GM12865 (cell line): ENCODE measurements around the gene PCK2.

Source experiments
- DNase-seq: peaks from one replicate; pipeline ENCODE4 v3.0.0; 2010; ENCODE audit warnings: low read depth
- H3K4me3 ChIP-seq: 2 replicates; pipeline ENCODE4 v1.5.1; 2011; ENCODE audit warnings: mild to moderate bottlenecking, low read depth, low read length, control low read depth
- CTCF ChIP-seq: IDR thresholded peaks from 2 replicates; pipeline ENCODE4 v1.5.1; 2011; ENCODE audit warnings: low read length, control low read depth, low read depth, inconsistent platforms; ENCODE audit not compliant: insufficient read depth; ENCODE audit errors: missing control alignments

The PCK2 gene

GRCh38 chr14:24106672-24107271 lies 12.7 kb downstream of the PCK2 start:
- H3K4me3 ChIP-seq, result no peak overlapping the region
- no peak for TF ChIP-seq CTCF
- no peak for DNase-seq

DNA sequence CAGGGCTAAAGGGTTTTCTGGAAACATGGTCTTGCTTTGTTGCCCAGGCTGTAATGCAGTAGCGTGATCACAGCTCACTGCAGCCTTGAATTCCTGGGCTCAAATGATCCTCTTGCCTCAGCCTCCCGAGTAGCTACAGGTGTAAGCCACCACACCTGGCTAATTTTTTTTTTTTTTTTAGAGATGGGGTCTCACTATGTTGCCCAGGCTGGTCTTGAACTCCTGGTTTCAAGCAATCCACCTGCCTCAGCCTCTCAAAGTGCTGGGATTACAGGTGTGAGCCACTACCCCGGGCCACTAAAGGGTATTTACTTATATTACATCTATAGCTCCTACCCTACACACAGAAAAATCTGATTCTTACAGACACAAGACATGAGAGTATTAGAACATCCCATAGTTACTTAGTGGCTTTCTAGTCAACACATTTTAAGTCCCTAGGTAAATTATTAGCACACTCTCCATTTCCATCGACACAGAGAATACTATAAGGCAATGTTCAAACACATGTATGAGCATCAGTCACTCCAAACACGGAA lies 14.3 kb downstream of the PCK2 start:
- DNase-seq, result no peak
- H3K4me3 ChIP-seq, result no peak overlapping the region
- no peak for TF ChIP-seq CTCF

- no peak for TF ChIP-seq CTCF
- H3K4me3 ChIP-seq, result no peak overlapping the region
- DNase-seq, result no peak
Observed at GRCh38 chr14:24110060-24110459, 15.9 kb downstream of the PCK2 start.

DNA sequence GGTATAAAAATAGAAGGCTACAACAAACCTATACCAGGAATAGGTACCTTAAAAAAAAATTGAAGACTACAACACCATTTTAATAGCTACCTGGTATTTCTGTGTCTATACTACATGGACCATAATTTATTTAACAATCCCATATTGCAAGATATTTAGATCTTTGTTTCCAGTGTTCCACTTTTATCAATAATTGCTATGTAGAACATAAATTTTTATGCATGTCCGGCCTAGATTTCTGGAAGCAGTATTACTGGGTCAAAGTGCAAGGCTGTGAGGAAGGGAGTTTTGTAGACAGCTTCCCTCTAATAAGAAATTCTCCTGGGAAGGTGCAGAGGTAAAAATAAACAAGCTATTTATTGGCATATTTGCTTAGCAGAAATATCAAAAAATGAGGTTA lies 16.4 kb downstream of the PCK2 start:
- TF ChIP-seq CTCF, result no peak
- DNase-seq, result no peak
- no peak overlapping the region for H3K4me3 ChIP-seq

- no peak for DNase-seq
- TF ChIP-seq CTCF, result no peak
- H3K4me3 ChIP-seq, result peak overlapping the region; percentile 89
Observed at GRCh38 chr14:24113379-24113800, 19.3 kb downstream of the PCK2 start.

DNA sequence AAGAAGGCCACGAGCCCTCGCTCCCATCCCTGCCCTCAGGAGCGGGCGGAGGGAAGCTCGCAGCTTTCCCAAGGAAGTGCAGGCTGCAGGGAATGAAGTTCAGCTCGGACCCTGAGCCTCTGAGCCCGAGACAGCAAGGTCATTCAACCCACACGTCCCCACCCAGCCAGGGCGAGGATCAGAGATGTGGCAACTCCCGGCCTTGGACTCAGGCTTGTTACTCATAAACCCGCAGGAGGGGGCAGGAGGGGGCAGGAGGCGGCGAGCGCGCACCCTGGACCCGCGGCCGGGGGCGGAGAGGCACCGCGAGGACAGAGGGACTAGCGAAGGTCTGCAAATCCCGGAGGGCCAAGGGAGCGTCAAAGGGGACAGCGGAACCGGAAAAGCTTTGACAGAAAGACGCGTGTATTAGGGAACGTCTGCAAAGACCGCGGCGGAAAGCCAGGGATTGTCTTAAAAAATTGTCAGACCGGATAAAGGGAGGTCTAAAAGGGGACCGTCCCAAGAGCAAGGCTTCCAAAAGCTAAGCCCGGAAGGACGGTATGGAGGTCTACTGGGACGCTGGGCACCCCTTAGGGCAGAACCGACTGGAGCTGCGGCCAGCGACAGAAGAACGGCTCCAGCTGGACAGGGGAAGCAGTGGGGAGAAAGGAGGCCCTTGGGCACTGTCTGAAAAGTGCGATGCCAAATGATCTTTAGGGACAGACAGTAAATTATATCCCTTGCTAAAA lies 19.9 kb downstream of the PCK2 start:
- no peak for TF ChIP-seq CTCF
- peak overlapping the region; percentile 89 for H3K4me3 ChIP-seq
- peak; percentile 95 for DNase-seq
